ENCODE measurements around the gene CLCN6. TPM values are rescaled to one million over a fixed set of nuclear protein-coding genes. Genes with fewer than 3 reads are reported as not detected.

CLCN6 gene
- total RNA-seq, 1 donor = 21.0 TPM

- peak; percentile 65 for DNase-seq (ENCODE audit: insufficient read length, low spot score, missing footprints)
- H3K4me1 ChIP-seq (ENCODE audit: insufficient read depth, low read length) = no peaks in the 10 kb centered on the region
- H3K79me2 ChIP-seq (ENCODE audit: insufficient read depth, low read length) = no peaks in the 10 kb centered on the region
- H3K4me2 ChIP-seq (ENCODE audit: insufficient read depth, low read length) = no peak overlapping the region
- no peaks in the 10 kb centered on the region for H3K9me3 ChIP-seq (ENCODE audit: low read depth, low read length)
- TF ChIP-seq, protein P1, sequence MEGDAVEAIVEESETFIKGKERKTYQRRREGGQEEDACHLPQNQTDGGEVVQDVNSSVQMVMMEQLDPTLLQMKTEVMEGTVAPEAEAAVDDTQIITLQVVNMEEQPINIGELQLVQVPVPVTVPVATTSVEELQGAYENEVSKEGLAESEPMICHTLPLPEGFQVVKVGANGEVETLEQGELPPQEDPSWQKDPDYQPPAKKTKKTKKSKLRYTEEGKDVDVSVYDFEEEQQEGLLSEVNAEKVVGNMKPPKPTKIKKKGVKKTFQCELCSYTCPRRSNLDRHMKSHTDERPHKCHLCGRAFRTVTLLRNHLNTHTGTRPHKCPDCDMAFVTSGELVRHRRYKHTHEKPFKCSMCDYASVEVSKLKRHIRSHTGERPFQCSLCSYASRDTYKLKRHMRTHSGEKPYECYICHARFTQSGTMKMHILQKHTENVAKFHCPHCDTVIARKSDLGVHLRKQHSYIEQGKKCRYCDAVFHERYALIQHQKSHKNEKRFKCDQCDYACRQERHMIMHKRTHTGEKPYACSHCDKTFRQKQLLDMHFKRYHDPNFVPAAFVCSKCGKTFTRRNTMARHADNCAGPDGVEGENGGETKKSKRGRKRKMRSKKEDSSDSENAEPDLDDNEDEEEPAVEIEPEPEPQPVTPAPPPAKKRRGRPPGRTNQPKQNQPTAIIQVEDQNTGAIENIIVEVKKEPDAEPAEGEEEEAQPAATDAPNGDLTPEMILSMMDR (IDR thresholded peaks at IDR 0.05; ENCODE audit: extremely low read depth, low read depth, low read length) = no peak
- H2AFZ ChIP-seq (ENCODE audit: low read length) = no peak overlapping the region
- no peaks in the 10 kb centered on the region for H3K36me3 ChIP-seq (ENCODE audit: insufficient read depth, low read length)
- H3K27ac ChIP-seq (ENCODE audit: low read depth, low read length) = no peak overlapping the region
- peaks cover 18% of the 10 kb centered on the region for H3K27me3 ChIP-seq (ENCODE audit: insufficient read depth, low read length)
- H4K20me1 ChIP-seq (ENCODE audit: insufficient read depth, low read length) = no peaks in the 10 kb centered on the region
- H3K4me3 ChIP-seq (ENCODE audit: insufficient read depth, low read length) = no peak overlapping the region
Observed at GRCh38 chr1:11761285-11761684, 44.7 kb upstream of the CLCN6 start.

DNA sequence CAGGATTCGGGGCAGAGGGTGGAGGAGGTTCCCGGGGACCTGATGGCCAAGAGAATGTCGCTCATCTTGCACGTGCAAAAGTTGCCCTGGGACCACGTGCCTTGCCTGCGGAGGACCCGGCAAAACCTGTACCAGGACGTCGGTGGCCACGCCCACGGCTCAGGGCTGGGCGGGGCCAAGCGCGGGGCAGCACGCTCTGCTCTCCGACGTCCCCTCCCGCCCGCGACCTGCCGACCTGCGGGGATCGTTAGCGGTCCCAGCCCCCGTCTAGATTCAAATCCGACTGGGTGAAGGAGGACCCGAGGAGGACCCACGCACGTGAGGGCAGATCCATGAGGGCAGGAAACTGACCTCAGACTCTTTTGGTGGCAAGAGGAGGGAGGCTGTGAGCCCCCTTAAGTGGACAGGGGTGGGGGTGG, 44.0 kb upstream of the CLCN6 start, which contains the start of gene C1orf167:
TSS of gene C1orf167 (plus strand) at position 206 of the 419 bp plus-strand sequence. CDS start 2,208 bp downstream, outside the sequence.
- Histone ChIP-seq H3K27ac (ENCODE audit: low read depth, low read length) (no peak within 1 kb of the TSS), H3K4me1 (ENCODE audit: insufficient read depth, low read length) (no peaks in the 10 kb centered on the region), H2AFZ (ENCODE audit: low read length) (no peak within 1 kb of the TSS), H3K79me2 (ENCODE audit: insufficient read depth, low read length) (no peaks in the 10 kb centered on the region), H3K9me3 (ENCODE audit: low read depth, low read length) (no peaks in the 10 kb centered on the region), H4K20me1 (ENCODE audit: insufficient read depth, low read length) (no peaks in the 10 kb centered on the region), H3K36me3 (ENCODE audit: insufficient read depth, low read length) (no peaks in the 10 kb centered on the region), H3K27me3 (ENCODE audit: insufficient read depth, low read length) (peaks cover 17% of the 10 kb centered on the region), H3K4me2 (ENCODE audit: insufficient read depth, low read length) (no peak within 1 kb of the TSS), H3K4me3 (ENCODE audit: insufficient read depth, low read length) (no peak within 1 kb of the TSS)
- TF ChIP-seq, protein P1 (IDR thresholded peaks at IDR 0.05; ENCODE audit: extremely low read depth, low read depth, low read length) = no peak
- DNase-seq (ENCODE audit: insufficient read length, low spot score, missing footprints) = peak; percentile 77

DNA sequence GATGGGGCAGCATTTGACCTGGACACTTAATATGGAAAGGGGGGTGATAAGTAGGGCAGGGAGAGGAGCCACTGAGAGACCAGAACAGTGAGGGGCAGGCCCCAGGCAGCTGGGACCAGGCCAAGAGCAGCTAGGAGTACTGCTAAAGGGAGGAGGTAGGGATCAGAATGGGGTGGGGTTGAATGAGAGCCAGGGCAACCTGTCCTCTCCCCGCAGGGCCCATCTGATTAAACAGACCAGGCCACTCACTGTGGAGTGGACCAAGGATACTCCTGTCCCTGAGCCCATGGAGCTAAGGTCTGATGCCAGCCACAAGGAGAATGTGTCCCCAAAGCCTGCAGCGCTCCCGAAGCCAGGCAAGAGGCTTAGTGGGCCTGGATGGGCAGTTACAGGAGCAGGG, 41.9 kb upstream of the CLCN6 start:
- H3K4me1 ChIP-seq (ENCODE audit: insufficient read depth, low read length) = no peaks in the 10 kb centered on the region
- H3K27me3 ChIP-seq (ENCODE audit: insufficient read depth, low read length) = peaks cover 23% of the 10 kb centered on the region
- H2AFZ ChIP-seq (ENCODE audit: low read length) = no peak overlapping the region
- DNase-seq (ENCODE audit: insufficient read length, low spot score, missing footprints) = peak; percentile 45
- H4K20me1 ChIP-seq (ENCODE audit: insufficient read depth, low read length) = no peaks in the 10 kb centered on the region
- H3K79me2 ChIP-seq (ENCODE audit: insufficient read depth, low read length) = no peaks in the 10 kb centered on the region
- H3K4me3 ChIP-seq (ENCODE audit: insufficient read depth, low read length) = no peak overlapping the region
- H3K9me3 ChIP-seq (ENCODE audit: low read depth, low read length) = no peaks in the 10 kb centered on the region
- no peak overlapping the region for H3K27ac ChIP-seq (ENCODE audit: low read depth, low read length)
- H3K4me2 ChIP-seq (ENCODE audit: insufficient read depth, low read length) = no peak overlapping the region
- no peaks in the 10 kb centered on the region for H3K36me3 ChIP-seq (ENCODE audit: insufficient read depth, low read length)
- TF ChIP-seq, protein P1 (IDR thresholded peaks at IDR 0.05; ENCODE audit: extremely low read depth, low read depth, low read length) = no peak

DNA sequence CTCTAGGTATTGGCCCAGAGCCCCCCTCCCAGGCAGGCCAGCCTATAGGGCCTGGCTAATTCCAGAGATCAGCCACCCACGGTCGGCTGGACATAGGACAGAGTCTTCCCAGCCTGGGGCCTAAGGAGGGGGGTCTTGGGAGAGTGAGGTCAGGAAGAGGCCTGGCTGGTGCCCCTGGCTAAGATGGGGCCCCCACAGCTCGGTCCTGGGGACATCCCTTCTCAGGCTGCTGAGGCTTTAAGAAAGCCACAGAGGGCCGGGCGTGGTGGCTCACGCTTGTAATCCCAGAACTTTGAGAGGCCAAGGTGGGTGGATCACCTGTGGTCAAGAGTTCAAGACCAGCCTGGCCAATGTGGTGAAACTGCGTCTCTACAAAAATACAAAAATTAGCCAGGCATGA, 41.5 kb upstream of the CLCN6 start:
- Histone ChIP-seq H3K4me2 (ENCODE audit: insufficient read depth, low read length) (no peak overlapping the region), H2AFZ (ENCODE audit: low read length) (no peak overlapping the region), H3K36me3 (ENCODE audit: insufficient read depth, low read length) (no peaks in the 10 kb centered on the region), H3K79me2 (ENCODE audit: insufficient read depth, low read length) (no peaks in the 10 kb centered on the region), H3K4me3 (ENCODE audit: insufficient read depth, low read length) (no peak overlapping the region), H3K27me3 (ENCODE audit: insufficient read depth, low read length) (peaks cover 23% of the 10 kb centered on the region), H3K9me3 (ENCODE audit: low read depth, low read length) (no peaks in the 10 kb centered on the region), H3K4me1 (ENCODE audit: insufficient read depth, low read length) (no peaks in the 10 kb centered on the region), H3K27ac (ENCODE audit: low read depth, low read length) (no peak overlapping the region), H4K20me1 (ENCODE audit: insufficient read depth, low read length) (no peaks in the 10 kb centered on the region)
- TF ChIP-seq, protein P1 (IDR thresholded peaks at IDR 0.05; ENCODE audit: extremely low read depth, low read depth, low read length) = no peak
- DNase-seq (ENCODE audit: insufficient read length, low spot score, missing footprints) = peak; percentile 76

All from osteoblast (primary cell).